Nephron (organoid): ENCODE results near the gene CHAD.

ENCODE experiments used
- H3K27ac Mint-ChIP-seq, 3 experiments: 2 replicates each; pipeline ENCODE4 v1.8.0; 2020; ENCODE audit warnings: mixed read lengths in 3 of 3, mild to moderate bottlenecking in 2 of 3, moderate library complexity in 1 of 3
- H3K27me3 Mint-ChIP-seq: 2 replicates; pipeline ENCODE4 v1.8.0; 2021; ENCODE audit warnings: low read depth, mild to moderate bottlenecking, moderate library complexity, mixed read lengths
- H3K36me3 Mint-ChIP-seq: 2 replicates; pipeline ENCODE4 v1.8.0; 2020; ENCODE audit warnings: low read depth, mixed read lengths
- H3K4me1 Mint-ChIP-seq: 2 replicates; pipeline ENCODE4 v1.8.0; 2020; ENCODE audit warnings: mixed read lengths
- H3K4me3 Mint-ChIP-seq, 3 experiments: 2 replicates each; pipeline ENCODE4 v1.8.0; 2020; ENCODE audit warnings: mild to moderate bottlenecking in 3 of 3, mixed read lengths in 3 of 3, moderate library complexity in 2 of 3
- H3K9me3 Mint-ChIP-seq: 2 replicates; pipeline ENCODE4 v1.8.0; 2020; ENCODE audit warnings: mixed read lengths
- CTCF ChIP-seq, 3 experiments: fragments of 200-600 bp; sonication (generic); IDR thresholded peaks; one replicate each; pipeline ENCODE4 v1.5.0; 2021; ENCODE audit warnings: antibody characterized with exemption in 3 of 3; ENCODE audit not compliant: unreplicated experiment in 3 of 3

Gene CHAD

DNA sequence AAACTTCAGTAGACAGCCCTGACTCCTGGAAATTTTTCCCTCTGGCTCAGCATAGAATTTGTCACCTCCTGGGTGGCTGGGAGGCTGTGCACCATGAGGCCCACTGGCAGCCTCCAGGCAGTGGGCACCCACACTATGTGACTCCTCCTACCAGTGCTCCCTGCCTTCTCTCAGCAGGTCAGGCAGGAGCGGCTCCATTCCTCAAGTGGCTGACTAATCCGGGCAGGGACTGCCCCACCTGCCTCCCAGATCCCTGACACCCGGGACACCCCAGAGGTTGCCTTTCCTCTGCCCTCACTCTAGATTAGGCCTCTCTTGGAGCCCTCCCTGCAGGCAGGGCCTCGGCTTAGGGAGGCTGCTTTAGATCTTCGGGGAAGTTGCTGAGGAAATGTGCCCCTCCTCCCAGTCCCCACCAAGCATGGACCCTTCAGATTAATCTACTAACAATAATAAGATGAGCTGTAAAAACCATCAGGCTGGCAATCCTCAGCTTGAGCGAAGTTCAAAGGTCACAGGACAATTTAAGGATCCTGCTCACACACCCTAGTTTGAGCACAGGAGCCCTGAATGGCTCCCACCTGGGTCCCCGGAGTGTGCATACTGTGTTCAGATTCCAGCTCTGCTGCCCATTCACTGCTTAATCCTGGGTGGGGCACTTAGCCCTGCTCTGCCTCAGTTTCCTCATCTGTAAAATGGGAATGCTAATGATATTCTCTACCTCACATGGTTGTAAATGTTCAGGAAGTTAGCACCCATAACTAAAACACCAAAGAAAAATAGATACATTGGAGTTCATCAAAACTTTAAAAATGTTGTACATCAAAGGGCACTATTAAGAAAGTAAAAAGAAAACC, 29.6 kb upstream of the CHAD start:
- Mint-ChIP-seq H3K27ac (no peak overlapping the region), H3K36me3 (no peaks in the 10 kb centered on the region), H3K9me3 (no peaks in the 10 kb centered on the region), H3K4me3 (no peak overlapping the region), H3K27me3 (peaks cover 11% of the 10 kb centered on the region), H3K4me1 (peaks cover 7% of the 10 kb centered on the region)
- no peak for TF ChIP-seq CTCF (IDR thresholded peaks at IDR 0.05; ENCODE audit: unreplicated experiment in 3 of 3)

GRCh38 chr17:50495918-50496317, 27.2 kb upstream of the CHAD start:
- H3K27me3 Mint-ChIP-seq: peaks cover 8% of the 10 kb centered on the region
- H3K36me3 Mint-ChIP-seq: no peaks in the 10 kb centered on the region
- no peak overlapping the region for H3K27ac Mint-ChIP-seq
- no peak for TF ChIP-seq CTCF (IDR thresholded peaks at IDR 0.05; ENCODE audit: unreplicated experiment in 3 of 3)
- no peaks in the 10 kb centered on the region for H3K4me1 Mint-ChIP-seq
- no peaks in the 10 kb centered on the region for H3K9me3 Mint-ChIP-seq
- H3K4me3 Mint-ChIP-seq: no peak overlapping the region

- Mint-ChIP-seq H3K4me3 (no peak overlapping the region), H3K27me3 (peaks cover 8% of the 10 kb centered on the region), H3K4me1 (no peaks in the 10 kb centered on the region), H3K9me3 (no peaks in the 10 kb centered on the region), H3K27ac (no peak overlapping the region), H3K36me3 (no peaks in the 10 kb centered on the region)
- TF ChIP-seq CTCF (IDR thresholded peaks at IDR 0.05; ENCODE audit: unreplicated experiment in 3 of 3): no peak
Measured at GRCh38 chr17:50495217-50495823, 26.6 kb upstream of the CHAD start.

DNA sequence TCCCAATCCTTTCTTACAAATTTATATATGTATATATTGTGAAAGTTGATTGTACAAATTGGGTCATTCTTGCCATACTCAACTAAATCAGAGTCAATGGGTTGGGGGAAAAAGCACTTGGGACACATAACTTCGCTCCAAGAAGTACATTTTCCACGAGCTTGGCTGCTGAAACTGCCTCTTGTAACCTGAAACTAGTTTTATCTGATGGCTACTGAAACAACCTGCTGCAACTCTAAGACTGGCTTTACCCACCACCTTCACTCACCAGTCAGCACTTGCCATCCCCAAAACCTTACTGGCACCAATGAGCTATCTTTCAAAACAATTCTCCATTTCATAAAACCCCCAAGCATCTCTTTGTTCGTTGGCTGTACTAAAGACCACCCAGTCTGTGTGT, 25.1 kb upstream of the CHAD start:
- Mint-ChIP-seq H3K27me3 (peaks cover 8% of the 10 kb centered on the region), H3K27ac (peak overlapping the region in 1 of 3 experiments; percentile 16), H3K4me1 (no peaks in the 10 kb centered on the region), H3K4me3 (no peak overlapping the region), H3K36me3 (no peaks in the 10 kb centered on the region), H3K9me3 (no peaks in the 10 kb centered on the region)
- TF ChIP-seq CTCF (IDR thresholded peaks at IDR 0.05; ENCODE audit: unreplicated experiment in 3 of 3): no peak

DNA sequence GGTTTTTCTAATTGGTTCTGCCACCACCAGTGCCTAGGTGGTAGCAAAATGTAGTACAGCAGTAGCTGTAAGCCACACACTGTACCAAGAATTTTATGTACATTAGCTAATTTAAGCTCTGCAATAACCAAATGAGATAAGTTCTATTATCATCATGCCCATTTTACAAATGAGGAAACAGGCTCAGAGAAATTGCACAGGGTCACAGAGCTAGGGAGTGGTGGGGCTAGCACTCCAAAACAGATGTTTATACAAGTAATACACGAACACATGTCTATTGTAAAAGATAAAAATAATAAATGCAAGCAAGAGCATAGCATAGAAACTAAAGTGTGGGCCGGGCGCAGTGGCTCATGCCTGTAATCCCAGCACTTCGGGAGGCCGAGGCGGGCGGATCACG, 23.5 kb upstream of the CHAD start:
- no peak overlapping the region for H3K4me3 Mint-ChIP-seq
- no peaks in the 10 kb centered on the region for H3K9me3 Mint-ChIP-seq
- no peak for TF ChIP-seq CTCF (IDR thresholded peaks at IDR 0.05; ENCODE audit: unreplicated experiment in 3 of 3)
- H3K36me3 Mint-ChIP-seq: no peaks in the 10 kb centered on the region
- H3K4me1 Mint-ChIP-seq: no peaks in the 10 kb centered on the region
- H3K27me3 Mint-ChIP-seq: peaks cover 8% of the 10 kb centered on the region
- H3K27ac Mint-ChIP-seq: no peak overlapping the region
